Neural crest cell (in vitro differentiated cells): ENCODE data around the gene ME3. TPM values are rescaled to one million over a fixed set of nuclear protein-coding genes. Genes with fewer than 3 reads are reported as not detected.
"Not testable (repeated sequence)": the region's sequence is repeated elsewhere in the genome, so short reads cannot be mapped to it uniquely, and the experiment has no call there.

Experiments
- DNase-seq: peaks from one replicate; pipeline ENCODE4 v3.0.0; 2021; ENCODE audit warnings: low read depth, mixed read lengths, low spot score
- H3K27ac Mint-ChIP-seq: one replicate; pipeline ENCODE4 v1.8.0; 2021; ENCODE audit warnings: mild to moderate bottlenecking, mixed read lengths; ENCODE audit not compliant: unreplicated experiment
- H3K27me3 Mint-ChIP-seq: 2 replicates; pipeline ENCODE4 v1.8.0; 2021; ENCODE audit warnings: low read depth, mild to moderate bottlenecking, mixed read lengths
- H3K36me3 Mint-ChIP-seq: 2 replicates; pipeline ENCODE4 v1.8.0; 2021; ENCODE audit warnings: low read depth, mild to moderate bottlenecking, mixed read lengths
- H3K4me1 Mint-ChIP-seq: 2 replicates; pipeline ENCODE4 v1.8.0; 2021; ENCODE audit warnings: mixed read lengths
- H3K4me3 Mint-ChIP-seq: one replicate; pipeline ENCODE4 v1.8.0; 2021; ENCODE audit warnings: mild to moderate bottlenecking, mixed read lengths
- H3K9me3 Mint-ChIP-seq: 2 replicates; pipeline ENCODE4 v1.8.0; 2021; ENCODE audit warnings: mixed read lengths
- total RNA-seq: library from RNA; stranded (reverse); gene quantifications from 2 replicates; pipeline ENCODE4 v1.2.1, GENCODE V29; 2021
- TF ChIP-seq, protein P1 (sequence below): fragments of 200-600 bp; sonication (generic); conservative IDR thresholded peaks from 2 replicates; pipeline ENCODE4 v1.5.0; 2021; ENCODE audit warnings: antibody characterized with exemption, mild to moderate bottlenecking

Gene ME3
- total RNA-seq, 1 donor from 2014 or later: 18.9 TPM

DNA sequence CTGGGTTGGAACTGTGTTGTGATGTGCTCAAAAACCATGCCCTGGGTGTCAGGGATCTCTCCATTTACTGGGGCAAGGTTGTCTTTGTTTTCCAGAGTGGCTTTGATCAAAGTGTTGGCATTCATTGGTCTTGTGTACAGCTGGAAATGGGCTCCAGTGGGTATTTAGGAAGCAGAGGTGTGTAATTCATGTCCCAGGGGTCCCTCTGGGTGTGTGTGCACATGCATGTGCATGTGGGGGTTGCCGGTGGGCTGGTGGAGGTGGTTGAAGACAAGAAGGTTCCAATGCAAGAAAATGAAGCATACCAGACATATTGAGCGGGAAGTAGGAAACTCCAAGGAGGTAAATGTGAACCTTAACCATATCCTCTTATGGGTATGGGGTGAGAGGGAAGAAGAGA, 121.7 kb downstream of the ME3 start:
- H3K4me3 Mint-ChIP-seq: no peak overlapping the region
- H3K27ac Mint-ChIP-seq: no peak overlapping the region
- peaks cover 5% of the 10 kb centered on the region for H3K9me3 Mint-ChIP-seq
- peaks cover 9% of the 10 kb centered on the region for H3K4me1 Mint-ChIP-seq
- peaks cover 18% of the 10 kb centered on the region for H3K36me3 Mint-ChIP-seq
- DNase-seq: no peak
- TF ChIP-seq, protein P1, sequence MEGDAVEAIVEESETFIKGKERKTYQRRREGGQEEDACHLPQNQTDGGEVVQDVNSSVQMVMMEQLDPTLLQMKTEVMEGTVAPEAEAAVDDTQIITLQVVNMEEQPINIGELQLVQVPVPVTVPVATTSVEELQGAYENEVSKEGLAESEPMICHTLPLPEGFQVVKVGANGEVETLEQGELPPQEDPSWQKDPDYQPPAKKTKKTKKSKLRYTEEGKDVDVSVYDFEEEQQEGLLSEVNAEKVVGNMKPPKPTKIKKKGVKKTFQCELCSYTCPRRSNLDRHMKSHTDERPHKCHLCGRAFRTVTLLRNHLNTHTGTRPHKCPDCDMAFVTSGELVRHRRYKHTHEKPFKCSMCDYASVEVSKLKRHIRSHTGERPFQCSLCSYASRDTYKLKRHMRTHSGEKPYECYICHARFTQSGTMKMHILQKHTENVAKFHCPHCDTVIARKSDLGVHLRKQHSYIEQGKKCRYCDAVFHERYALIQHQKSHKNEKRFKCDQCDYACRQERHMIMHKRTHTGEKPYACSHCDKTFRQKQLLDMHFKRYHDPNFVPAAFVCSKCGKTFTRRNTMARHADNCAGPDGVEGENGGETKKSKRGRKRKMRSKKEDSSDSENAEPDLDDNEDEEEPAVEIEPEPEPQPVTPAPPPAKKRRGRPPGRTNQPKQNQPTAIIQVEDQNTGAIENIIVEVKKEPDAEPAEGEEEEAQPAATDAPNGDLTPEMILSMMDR: no peak
- no peaks in the 10 kb centered on the region for H3K27me3 Mint-ChIP-seq

DNA sequence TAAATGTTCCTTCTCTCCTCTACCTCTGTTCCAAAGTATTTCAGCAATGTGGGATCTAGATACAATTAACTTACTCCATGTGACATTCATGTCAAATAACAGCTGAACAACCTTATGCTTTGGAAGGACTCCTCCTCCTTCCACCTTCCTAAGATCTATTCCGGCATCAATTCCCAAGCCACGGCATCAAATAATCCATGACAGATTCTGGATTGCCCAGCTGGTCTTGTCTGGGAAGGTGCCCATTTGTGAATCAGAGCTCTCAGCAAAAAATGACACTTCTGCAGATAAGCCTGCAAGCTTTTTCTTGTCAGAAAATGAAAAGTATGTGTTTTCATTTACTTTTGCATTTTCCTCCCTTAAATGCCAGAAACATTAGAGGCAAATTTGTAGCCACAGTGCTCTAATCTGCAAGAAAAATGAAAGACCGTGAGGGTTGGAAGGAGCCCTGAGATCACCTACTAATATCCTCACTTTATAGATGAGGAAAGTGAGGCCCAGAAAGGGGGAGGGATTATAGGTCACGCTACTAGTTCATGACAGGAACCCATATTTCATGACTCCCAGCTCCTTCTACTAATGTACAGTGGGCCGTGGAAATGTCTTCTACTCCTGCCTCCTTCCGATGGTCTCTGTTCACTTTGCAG, 124.0 kb downstream of the ME3 start:
- Mint-ChIP-seq H3K4me1 (peaks cover 9% of the 10 kb centered on the region), H3K4me3 (no peak overlapping the region), H3K36me3 (peaks cover 19% of the 10 kb centered on the region), H3K27ac (no peak overlapping the region), H3K27me3 (no peaks in the 10 kb centered on the region), H3K9me3 (peaks cover 5% of the 10 kb centered on the region)
- TF ChIP-seq, protein P1: no peak
- DNase-seq: no peak

DNA sequence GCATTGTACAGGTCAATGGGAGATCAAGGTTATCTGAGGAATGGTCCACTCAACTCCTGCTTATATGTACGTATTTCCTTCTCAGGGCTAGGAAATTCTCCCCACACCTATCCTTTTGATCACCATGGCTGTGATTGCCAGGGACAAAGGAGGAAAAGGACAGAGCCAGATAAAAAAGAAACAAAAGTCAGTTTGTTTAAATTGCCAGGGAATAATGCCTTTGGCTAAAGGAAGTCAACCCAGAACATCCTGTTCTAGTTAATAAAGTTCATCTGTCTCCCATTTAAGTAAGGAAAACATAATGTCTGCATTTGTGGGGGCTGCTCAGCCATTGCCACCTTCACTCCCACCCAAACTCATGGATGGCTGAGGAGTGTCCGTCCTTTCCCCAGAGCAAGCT, 124.7 kb downstream of the ME3 start:
- Mint-ChIP-seq H3K36me3 (peaks cover 23% of the 10 kb centered on the region), H3K4me1 (peaks cover 9% of the 10 kb centered on the region), H3K9me3 (peaks cover 8% of the 10 kb centered on the region), H3K27ac (peak overlapping the region; percentile 69), H3K4me3 (no peak overlapping the region), H3K27me3 (no peaks in the 10 kb centered on the region)
- TF ChIP-seq, protein P1: no peak
- no peak for DNase-seq

GRCh38 chr11:86541299-86541698, 131.1 kb downstream of the ME3 start:
- H3K27ac Mint-ChIP-seq, H3K9me3 Mint-ChIP-seq, DNase-seq, H3K27me3 Mint-ChIP-seq, H3K4me1 Mint-ChIP-seq, H3K4me3 Mint-ChIP-seq: not testable (repeated sequence)
- H3K36me3 Mint-ChIP-seq: peaks cover 20% of the 10 kb centered on the region

DNA sequence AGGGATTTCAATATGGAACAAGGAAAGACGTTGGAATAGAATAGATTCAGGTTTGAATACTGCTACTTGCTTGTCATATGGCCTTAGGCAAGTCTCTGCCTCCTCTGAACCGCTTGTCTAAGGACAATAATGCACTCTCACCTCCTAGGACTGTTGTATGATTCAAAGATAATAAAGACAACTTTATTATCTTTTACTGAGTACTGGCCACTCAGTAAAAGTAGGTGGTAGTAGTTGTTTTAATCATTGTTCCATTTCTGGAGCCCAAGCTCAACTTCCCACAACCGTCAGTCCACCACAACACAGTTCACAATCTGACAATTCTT, 134.2 kb downstream of the ME3 start:
- H3K4me3 Mint-ChIP-seq: no peak overlapping the region
- peaks cover 2% of the 10 kb centered on the region for H3K9me3 Mint-ChIP-seq
- H3K36me3 Mint-ChIP-seq: peaks cover 11% of the 10 kb centered on the region
- TF ChIP-seq, protein P1: no peak
- H3K27ac Mint-ChIP-seq: no peak overlapping the region
- DNase-seq: no peak
- no peaks in the 10 kb centered on the region for H3K27me3 Mint-ChIP-seq
- H3K4me1 Mint-ChIP-seq: no peaks in the 10 kb centered on the region

GRCh38 chr11:86537541-86538222, 134.7 kb downstream of the ME3 start:
- Mint-ChIP-seq H3K27me3 (no peaks in the 10 kb centered on the region), H3K4me3 (no peak overlapping the region), H3K4me1 (no peaks in the 10 kb centered on the region), H3K9me3 (no peaks in the 10 kb centered on the region), H3K27ac (no peak overlapping the region), H3K36me3 (peaks cover 9% of the 10 kb centered on the region)
- TF ChIP-seq, protein P1: peak; percentile 25
- DNase-seq: no peak
